Parathyroid adenoma (tissue), 2 donors: ENCODE data around the gene TGFBR1.
A peak's percentile ranks its signal among the peaks of the same experiment; 100 is the strongest.

Experiments used
- H2AFZ ChIP-seq: fragments of 300-600 bp; sonication (generic); one replicate; pipeline ENCODE4 v1.7.0; 2017; ENCODE audit warnings: antibody characterized with exemption, mild to moderate bottlenecking
- H3K27ac ChIP-seq: fragments of 300-600 bp; sonication (generic); one replicate; pipeline ENCODE4 v1.7.0; 2017
- H3K27me3 ChIP-seq: fragments of 300-600 bp; sonication (generic); one replicate; pipeline ENCODE4 v1.7.0; 2017; ENCODE audit warnings: low read length; ENCODE audit not compliant: control insufficient read depth, insufficient read depth
- H3K36me3 ChIP-seq: fragments of 300-600 bp; sonication (generic); one replicate; pipeline ENCODE4 v1.7.0; 2017; ENCODE audit warnings: low read length; ENCODE audit not compliant: control insufficient read depth, insufficient read depth
- H3K4me1 ChIP-seq: fragments of 300-600 bp; sonication (generic); one replicate; pipeline ENCODE4 v1.7.0; 2017; ENCODE audit warnings: control low read depth
- H3K4me2 ChIP-seq: fragments of 300-600 bp; sonication (generic); one replicate; pipeline ENCODE4 v1.7.0; 2017; ENCODE audit warnings: low read length
- H3K4me3 ChIP-seq: fragments of 300-600 bp; sonication (generic); one replicate; pipeline ENCODE4 v1.7.0; 2017; ENCODE audit warnings: low read depth, low read length
- H3K79me2 ChIP-seq: fragments of 300-600 bp; sonication (generic); one replicate; pipeline ENCODE4 v1.7.0; 2017; ENCODE audit warnings: control low read depth
- H3K9ac ChIP-seq: fragments of 300-600 bp; sonication (generic); one replicate; pipeline ENCODE4 v1.7.0; 2017; ENCODE audit warnings: mild to moderate bottlenecking
- H3K9me3 ChIP-seq: fragments of 300-600 bp; sonication (generic); one replicate; pipeline ENCODE4 v1.7.0; 2017; ENCODE audit warnings: low read length; ENCODE audit not compliant: control insufficient read depth
- TF ChIP-seq, protein P1 (sequence below): fragments of 300-600 bp; sonication (generic); IDR thresholded peaks from one replicate; pipeline ENCODE4 v1.7.0; 2017; ENCODE audit warnings: antibody characterized with exemption, mild to moderate bottlenecking
- donor health status: primary hyperparathyroidism.

Gene TGFBR1

DNA sequence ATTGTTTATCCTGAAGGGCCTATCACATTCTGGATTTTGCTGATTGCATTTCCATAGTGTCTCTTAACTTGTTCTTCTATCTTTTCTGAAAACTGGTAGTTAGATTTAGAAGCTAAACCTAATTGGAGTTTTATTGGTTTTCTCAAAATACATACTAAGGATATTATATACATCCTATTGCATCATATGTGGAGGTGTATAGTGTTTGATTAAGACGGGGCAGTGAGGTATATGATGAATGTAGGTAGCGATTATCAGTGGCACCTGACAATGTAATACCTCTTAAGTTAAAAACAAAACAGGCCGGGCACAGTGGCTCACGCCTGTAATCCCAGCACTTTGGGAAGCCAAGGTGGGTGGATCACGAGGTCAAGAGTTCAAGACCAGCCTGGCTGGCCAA is 35.0 kb downstream of the TGFBR1 start:
- no peaks in the 10 kb centered on the region for H3K27me3 ChIP-seq
- TF ChIP-seq, protein P1, sequence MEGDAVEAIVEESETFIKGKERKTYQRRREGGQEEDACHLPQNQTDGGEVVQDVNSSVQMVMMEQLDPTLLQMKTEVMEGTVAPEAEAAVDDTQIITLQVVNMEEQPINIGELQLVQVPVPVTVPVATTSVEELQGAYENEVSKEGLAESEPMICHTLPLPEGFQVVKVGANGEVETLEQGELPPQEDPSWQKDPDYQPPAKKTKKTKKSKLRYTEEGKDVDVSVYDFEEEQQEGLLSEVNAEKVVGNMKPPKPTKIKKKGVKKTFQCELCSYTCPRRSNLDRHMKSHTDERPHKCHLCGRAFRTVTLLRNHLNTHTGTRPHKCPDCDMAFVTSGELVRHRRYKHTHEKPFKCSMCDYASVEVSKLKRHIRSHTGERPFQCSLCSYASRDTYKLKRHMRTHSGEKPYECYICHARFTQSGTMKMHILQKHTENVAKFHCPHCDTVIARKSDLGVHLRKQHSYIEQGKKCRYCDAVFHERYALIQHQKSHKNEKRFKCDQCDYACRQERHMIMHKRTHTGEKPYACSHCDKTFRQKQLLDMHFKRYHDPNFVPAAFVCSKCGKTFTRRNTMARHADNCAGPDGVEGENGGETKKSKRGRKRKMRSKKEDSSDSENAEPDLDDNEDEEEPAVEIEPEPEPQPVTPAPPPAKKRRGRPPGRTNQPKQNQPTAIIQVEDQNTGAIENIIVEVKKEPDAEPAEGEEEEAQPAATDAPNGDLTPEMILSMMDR = no peak
- H3K4me1 ChIP-seq = no peaks in the 10 kb centered on the region
- H3K36me3 ChIP-seq = no peaks in the 10 kb centered on the region
- no peak overlapping the region for H2AFZ ChIP-seq
- H3K9me3 ChIP-seq = no peaks in the 10 kb centered on the region
- H3K79me2 ChIP-seq = no peaks in the 10 kb centered on the region
- no peak overlapping the region for H3K27ac ChIP-seq
- H3K4me3 ChIP-seq = no peak overlapping the region
- no peak overlapping the region for H3K9ac ChIP-seq
- H3K4me2 ChIP-seq = no peak overlapping the region

DNA sequence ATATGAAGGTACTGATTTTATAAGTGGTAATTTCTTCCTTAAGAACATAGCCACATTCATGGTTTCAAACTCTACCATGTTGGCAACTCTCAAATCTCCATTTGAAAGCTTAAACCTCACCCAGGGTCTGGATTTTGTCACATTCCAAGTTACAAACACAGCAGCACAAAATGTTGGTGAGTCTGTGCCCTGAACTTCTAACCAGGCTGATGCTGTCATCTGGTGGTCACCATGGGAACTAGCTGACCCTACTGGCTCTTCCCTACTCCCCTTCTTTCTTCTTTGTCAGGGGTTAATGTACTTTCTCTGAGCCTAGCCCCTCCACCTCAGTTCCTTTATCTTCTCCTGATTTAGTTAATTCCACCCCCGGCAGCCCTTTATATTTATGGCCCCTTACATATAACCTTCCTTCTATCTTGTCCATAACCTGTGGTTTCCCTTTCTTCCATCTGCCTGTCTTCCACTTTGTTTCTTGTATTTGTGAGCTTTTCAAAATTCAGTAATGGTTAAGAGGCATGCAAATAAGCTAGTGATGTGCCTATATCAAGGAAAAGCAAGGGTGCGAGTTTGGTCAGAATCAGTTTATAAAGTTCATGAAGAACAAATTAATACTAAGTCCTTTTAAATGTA is 35.9 kb downstream of the TGFBR1 start:
- H3K27ac ChIP-seq = no peak overlapping the region
- no peaks in the 10 kb centered on the region for H3K36me3 ChIP-seq
- H3K4me2 ChIP-seq = no peak overlapping the region
- no peaks in the 10 kb centered on the region for H3K79me2 ChIP-seq
- no peak overlapping the region for H3K9ac ChIP-seq
- TF ChIP-seq, protein P1 = peak; percentile 61
- no peaks in the 10 kb centered on the region for H3K27me3 ChIP-seq
- H3K4me3 ChIP-seq = no peak overlapping the region
- H3K4me1 ChIP-seq = no peaks in the 10 kb centered on the region
- no peak overlapping the region for H2AFZ ChIP-seq
- H3K9me3 ChIP-seq = no peaks in the 10 kb centered on the region

DNA sequence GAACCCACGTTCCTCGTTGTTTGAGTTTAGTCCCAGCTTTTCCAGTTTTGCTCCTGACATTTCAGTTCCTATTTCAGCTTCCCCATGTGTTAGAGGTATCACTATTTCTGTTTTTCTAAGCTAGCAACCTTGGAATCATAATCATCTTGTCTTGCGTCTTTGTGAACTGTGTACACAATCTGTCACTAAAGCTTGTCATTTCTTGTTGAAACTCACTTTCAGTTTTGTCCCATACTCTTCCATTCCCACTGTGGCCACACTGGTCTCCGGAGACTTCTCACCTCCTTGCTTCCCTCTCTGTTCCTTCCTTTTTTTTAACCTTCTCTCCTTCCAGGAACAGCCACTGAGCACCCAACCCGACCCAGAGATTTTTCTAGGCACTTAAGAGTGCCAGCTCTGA is 36.9 kb downstream of the TGFBR1 start:
- Histone ChIP-seq H3K27ac (no peak overlapping the region), H3K9me3 (no peaks in the 10 kb centered on the region), H3K4me3 (no peak overlapping the region), H3K79me2 (no peaks in the 10 kb centered on the region), H3K4me1 (no peaks in the 10 kb centered on the region), H2AFZ (no peak overlapping the region), H3K36me3 (no peaks in the 10 kb centered on the region), H3K9ac (no peak overlapping the region), H3K27me3 (no peaks in the 10 kb centered on the region), H3K4me2 (no peak overlapping the region)
- TF ChIP-seq, protein P1 = no peak

DNA sequence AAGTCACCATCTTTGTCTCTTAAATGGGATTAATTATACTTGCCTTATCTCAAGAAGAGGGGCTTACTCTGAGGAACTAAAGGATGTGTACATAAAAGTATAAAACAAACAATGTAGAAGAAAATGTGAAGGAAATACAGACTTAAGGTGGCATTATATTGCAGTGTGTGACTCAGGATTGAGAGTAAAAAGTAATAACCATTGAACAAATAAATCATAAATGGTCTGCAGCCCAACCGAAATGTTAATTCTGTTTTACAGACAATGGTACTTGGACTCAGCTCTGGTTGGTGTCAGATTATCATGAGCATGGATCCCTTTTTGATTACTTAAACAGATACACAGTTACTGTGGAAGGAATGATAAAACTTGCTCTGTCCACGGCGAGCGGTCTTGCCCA is 37.4 kb downstream of the TGFBR1 start:
- no peak overlapping the region for H3K27ac ChIP-seq
- H3K9ac ChIP-seq = no peak overlapping the region
- TF ChIP-seq, protein P1 = no peak
- no peaks in the 10 kb centered on the region for H3K36me3 ChIP-seq
- H3K4me2 ChIP-seq = no peak overlapping the region
- H2AFZ ChIP-seq = no peak overlapping the region
- no peaks in the 10 kb centered on the region for H3K9me3 ChIP-seq
- H3K27me3 ChIP-seq = no peaks in the 10 kb centered on the region
- no peaks in the 10 kb centered on the region for H3K4me1 ChIP-seq
- H3K4me3 ChIP-seq = no peak overlapping the region
- no peaks in the 10 kb centered on the region for H3K79me2 ChIP-seq

DNA sequence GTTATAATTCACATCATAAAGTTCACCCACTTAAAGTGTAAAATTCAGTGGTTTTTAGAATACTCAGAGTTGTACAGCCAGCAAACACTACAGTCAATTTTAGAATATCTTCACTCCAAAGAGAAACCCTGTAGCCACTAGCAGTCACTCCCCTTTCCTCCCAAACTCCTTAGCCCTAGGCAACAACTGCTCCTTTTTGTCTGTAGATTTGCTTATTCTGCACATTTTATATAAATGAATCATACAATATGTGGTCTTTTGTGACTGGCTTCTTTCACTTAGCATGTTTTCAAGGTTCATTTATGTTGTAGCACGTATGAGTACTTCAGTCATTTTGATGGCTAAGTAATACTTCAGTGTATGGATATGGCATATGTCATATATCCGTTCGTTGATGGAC is 38.7 kb downstream of the TGFBR1 start:
- Histone ChIP-seq H3K27me3 (no peaks in the 10 kb centered on the region), H3K27ac (no peak overlapping the region), H3K9me3 (no peaks in the 10 kb centered on the region), H3K79me2 (no peaks in the 10 kb centered on the region), H3K36me3 (no peaks in the 10 kb centered on the region), H3K4me1 (no peaks in the 10 kb centered on the region), H2AFZ (no peak overlapping the region), H3K9ac (no peak overlapping the region), H3K4me2 (no peak overlapping the region), H3K4me3 (no peak overlapping the region)
- TF ChIP-seq, protein P1 = no peak
